ENCODE data around the gene EPM2AIP1. TPM values are rescaled to one million over a fixed set of nuclear protein-coding genes. Genes with fewer than 3 reads are reported as not detected.
"Not testable (repeated sequence)": the region's sequence is repeated elsewhere in the genome, so short reads cannot be mapped to it uniquely, and the experiment has no call there.

Gene EPM2AIP1
- polyA plus RNA-seq, 1 of the 3 experiments (the other 2 are of a cell fraction) = 4.7 TPM

- H3K4me2 ChIP-seq; H3K4me3 ChIP-seq (ENCODE audit: low read depth in 2 of 2, low read length in 1 of 2); H3K36me3 ChIP-seq (replicated peaks in 1 of 2; ENCODE audit: control insufficient read depth in 1 of 2, insufficient read depth in 2 of 2, low read length in 1 of 2); H3K27me3 ChIP-seq (ENCODE audit: insufficient read depth); H2AFZ ChIP-seq (ENCODE audit: low read depth); H3K27ac ChIP-seq (ENCODE audit: low read depth in 2 of 2, low read length in 1 of 2); DNase-seq; H3K4me1 ChIP-seq (ENCODE audit: control insufficient read depth in 1 of 2, insufficient read depth in 2 of 2, low read depth in 1 of 2, low read length in 1 of 2); H3K79me2 ChIP-seq (ENCODE audit: insufficient read depth); H3K9me2 ChIP-seq; H3K9ac ChIP-seq; POLR2A ChIA-PET; H3F3A ChIP-seq (replicated peaks; ENCODE audit: insufficient read depth); H4K20me1 ChIP-seq (ENCODE audit: insufficient read depth); H3K9me3 ChIP-seq; CTCF ChIA-PET: not testable (repeated sequence)
- 96% methylated on average over 7 of the region's 7 CpGs for WGBS (ENCODE audit: low lambda C conversion rate)
Measured at GRCh38 chr3:36963008-36963407, 29.9 kb downstream of the EPM2AIP1 start.

DNA sequence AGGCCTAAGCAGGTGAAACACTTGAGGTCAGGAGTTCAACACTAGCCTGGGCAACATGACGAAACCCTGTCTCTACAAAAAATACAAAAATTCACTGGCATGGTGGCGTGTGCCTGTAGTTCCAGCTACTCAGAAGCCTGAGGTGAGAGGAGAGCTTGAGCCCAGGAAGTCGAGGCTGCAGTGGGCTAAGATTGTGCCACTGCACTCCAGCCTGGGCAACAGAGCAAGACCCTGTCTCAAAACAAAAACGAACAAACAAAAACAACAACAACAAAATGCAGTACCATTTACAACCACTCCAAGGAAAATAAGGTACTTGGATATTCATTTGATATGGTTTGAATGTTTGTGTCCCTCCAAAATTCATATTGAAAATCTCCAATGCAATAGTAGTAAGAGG, 32.4 kb downstream of the EPM2AIP1 start:
- POLR2A ChIA-PET = interaction anchor here (1.2 kb wide), 1 partner anchor 9 kb away, joined by 5 read pairs; no protein-coding TSS in a partner anchor

GRCh38 chr3:36959821-36960220, 33.1 kb downstream of the EPM2AIP1 start:
- TF ChIP-seq, protein P1, sequence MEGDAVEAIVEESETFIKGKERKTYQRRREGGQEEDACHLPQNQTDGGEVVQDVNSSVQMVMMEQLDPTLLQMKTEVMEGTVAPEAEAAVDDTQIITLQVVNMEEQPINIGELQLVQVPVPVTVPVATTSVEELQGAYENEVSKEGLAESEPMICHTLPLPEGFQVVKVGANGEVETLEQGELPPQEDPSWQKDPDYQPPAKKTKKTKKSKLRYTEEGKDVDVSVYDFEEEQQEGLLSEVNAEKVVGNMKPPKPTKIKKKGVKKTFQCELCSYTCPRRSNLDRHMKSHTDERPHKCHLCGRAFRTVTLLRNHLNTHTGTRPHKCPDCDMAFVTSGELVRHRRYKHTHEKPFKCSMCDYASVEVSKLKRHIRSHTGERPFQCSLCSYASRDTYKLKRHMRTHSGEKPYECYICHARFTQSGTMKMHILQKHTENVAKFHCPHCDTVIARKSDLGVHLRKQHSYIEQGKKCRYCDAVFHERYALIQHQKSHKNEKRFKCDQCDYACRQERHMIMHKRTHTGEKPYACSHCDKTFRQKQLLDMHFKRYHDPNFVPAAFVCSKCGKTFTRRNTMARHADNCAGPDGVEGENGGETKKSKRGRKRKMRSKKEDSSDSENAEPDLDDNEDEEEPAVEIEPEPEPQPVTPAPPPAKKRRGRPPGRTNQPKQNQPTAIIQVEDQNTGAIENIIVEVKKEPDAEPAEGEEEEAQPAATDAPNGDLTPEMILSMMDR (IDR thresholded peaks at IDR 0.05) = no peak
- no peak for TF ChIP-seq CHD2 (IDR thresholded peaks at IDR 0.05; ENCODE audit: low read length, partially characterized antibody)
- no peak for TF ChIP-seq RXRA (IDR thresholded peaks at IDR 0.05; ENCODE audit: borderline replicate concordance, low read depth)
- 0 out of 2 replicates have a peak, but pooled peaks have one; percentile 30 for TF ChIP-seq RCOR1 (IDR thresholded peaks at IDR 0.05; ENCODE audit: low read length)
- POLR2A ChIA-PET = interaction anchor here (1.2 kb wide), 1 partner anchor 10 kb away, joined by 5 read pairs; no protein-coding TSS in a partner anchor
- H3K27me3 ChIP-seq (ENCODE audit: insufficient read depth) = no peaks in the 10 kb centered on the region; the same call in 1 of the 2 replicates
- no peaks in the 10 kb centered on the region for H3K79me2 ChIP-seq (ENCODE audit: insufficient read depth)
- peaks cover 12 to 29% of the 10 kb centered on the region in 2 experiments; a peak in 3 of 4 replicates for H3K4me1 ChIP-seq (ENCODE audit: control insufficient read depth in 1 of 2, insufficient read depth in 2 of 2, low read depth in 1 of 2, low read length in 1 of 2)
- WGBS (ENCODE audit: low lambda C conversion rate) = 11% methylated on average over 2 of the region's 2 CpGs
- no peaks in the 10 kb centered on the region for H3K9me3 ChIP-seq
- no peaks in the 10 kb centered on the region for H3K36me3 ChIP-seq (replicated peaks in 1 of 2; ENCODE audit: control insufficient read depth in 1 of 2, insufficient read depth in 2 of 2, low read length in 1 of 2)
- CTCF ChIA-PET = interaction anchor here (0.9 to 7.8 kb wide), 9 partner anchors 8 to 233 kb away, joined by 3 to 55 read pairs (median 12); partner anchors contain the start of genes EPM2AIP1 and MLH1
- no peaks in the 10 kb centered on the region for H4K20me1 ChIP-seq (ENCODE audit: insufficient read depth)
- no peaks in the 10 kb centered on the region for H3K9me2 ChIP-seq
- H3K4me3 ChIP-seq (ENCODE audit: low read depth in 2 of 2, low read length in 1 of 2) = no peak overlapping the region
- DNase-seq = no peak
- H3K4me2 ChIP-seq = no peak overlapping the region
- H3K9ac ChIP-seq = no peak overlapping the region
- H3F3A ChIP-seq (replicated peaks; ENCODE audit: insufficient read depth) = no peaks in the 10 kb centered on the region
- H2AFZ ChIP-seq (ENCODE audit: low read depth) = no peak overlapping the region
- no peak overlapping the region for H3K27ac ChIP-seq (ENCODE audit: low read depth in 2 of 2, low read length in 1 of 2)

More for the DNA sequence above, 32.4 kb downstream of the EPM2AIP1 start:
- TF ChIP-seq, protein P2, sequence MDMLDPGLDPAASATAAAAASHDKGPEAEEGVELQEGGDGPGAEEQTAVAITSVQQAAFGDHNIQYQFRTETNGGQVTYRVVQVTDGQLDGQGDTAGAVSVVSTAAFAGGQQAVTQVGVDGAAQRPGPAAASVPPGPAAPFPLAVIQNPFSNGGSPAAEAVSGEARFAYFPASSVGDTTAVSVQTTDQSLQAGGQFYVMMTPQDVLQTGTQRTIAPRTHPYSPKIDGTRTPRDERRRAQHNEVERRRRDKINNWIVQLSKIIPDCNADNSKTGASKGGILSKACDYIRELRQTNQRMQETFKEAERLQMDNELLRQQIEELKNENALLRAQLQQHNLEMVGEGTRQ (IDR thresholded peaks at IDR 0.05; ENCODE audit: borderline replicate concordance, low read depth, low read length) = no peak
- TF ChIP-seq, protein P1 (IDR thresholded peaks at IDR 0.05) = no peak
- TF ChIP-seq RCOR1 (IDR thresholded peaks at IDR 0.05; ENCODE audit: low read length) (no peak), YY1 (IDR thresholded peaks at IDR 0.05; ENCODE audit: low read depth) (no peak)
- Histone ChIP-seq H3K4me2 (no peak overlapping the region), H4K20me1 (ENCODE audit: insufficient read depth) (no peaks in the 10 kb centered on the region), H3K27ac (ENCODE audit: low read depth in 2 of 2, low read length in 1 of 2) (no peak overlapping the region), H3K9me3 (no peaks in the 10 kb centered on the region), H3K9me2 (no peaks in the 10 kb centered on the region), H3K4me1 (ENCODE audit: control insufficient read depth in 1 of 2, insufficient read depth in 2 of 2, low read depth in 1 of 2, low read length in 1 of 2) (peaks cover 12 to 25% of the 10 kb centered on the region in 2 experiments; a peak in 3 of 4 replicates), H3F3A (replicated peaks; ENCODE audit: insufficient read depth) (no peaks in the 10 kb centered on the region), H3K4me3 (ENCODE audit: low read depth in 2 of 2, low read length in 1 of 2) (no peak overlapping the region), H3K36me3 (replicated peaks in 1 of 2; ENCODE audit: control insufficient read depth in 1 of 2, insufficient read depth in 2 of 2, low read length in 1 of 2) (no peaks in the 10 kb centered on the region), H2AFZ (ENCODE audit: low read depth) (no peak overlapping the region), H3K9ac (no peak overlapping the region), H3K79me2 (ENCODE audit: insufficient read depth) (no peaks in the 10 kb centered on the region), H3K27me3 (ENCODE audit: insufficient read depth) (no peaks in the 10 kb centered on the region)
- WGBS (ENCODE audit: low lambda C conversion rate) = 81% methylated on average over 4 of the region's 4 CpGs
- no peak for DNase-seq
- CTCF ChIA-PET = interaction anchor here (0.9 to 7.8 kb wide), 5 partner anchors 31 to 231 kb away, joined by 3 to 55 read pairs (median 10); partner anchors contain the start of genes EPM2AIP1 and MLH1

All from SK-N-SH (cell line).